B cell (primary cell): ENCODE measurements around the gene CXADR. TPM values are rescaled to one million over a fixed set of nuclear protein-coding genes. Genes with fewer than 3 reads are reported as not detected.

Source experiments
- ATAC-seq: fragments of 200-7000 bp; cut with Tn5 transposase; one replicate; pipeline ENCODE4 v1.10.0; 2021; ENCODE audit warnings: low read depth, mild to moderate bottlenecking, moderate number of reproducible peaks, moderate library complexity
- CTCF ChIA-PET: fragments of 350-600 bp; sonication (Branson Sonifier 250); formaldehyde crosslinking; loops from one replicate; lab custom pipeline; 2021; ENCODE audit warnings: antibody characterized with exemption, inconsistent platforms; lab: Charles Lee
- POLR2A ChIA-PET: fragments of 350-600 bp; sonication (Branson Sonifier 250); formaldehyde crosslinking; loops from one replicate; lab custom pipeline; 2021; ENCODE audit warnings: antibody characterized with exemption; lab: Charles Lee
- DNase-seq: peaks from one replicate; pipeline ENCODE4 v3.0.0; 2013
- H2AFZ ChIP-seq: 2 replicates; pipeline ENCODE4 v1.6.1; 2012; ENCODE audit warnings: mild to moderate bottlenecking, low read depth, low read length; ENCODE audit not compliant: insufficient read depth, poor library complexity, severe bottlenecking
- H3K27ac ChIP-seq, 2 donors: 1 replicate in 1 of 2; 2 replicates in 1 of 2; pipeline ENCODE4 v1.5.1; 2012 to 2013; ENCODE audit warnings: low read length in 2 of 2, mild to moderate bottlenecking in 2 of 2, moderate library complexity in 1 of 2
- H3K27me3 ChIP-seq, 4 experiments: fragments of 200-600 bp in 1 of 4; sonication (generic) in 1 of 4; replicated peaks in 1 of 4; 1 replicate in 2 of 4; 2 replicates in 2 of 4; pipeline versions ENCODE4 v1.6.1 to v1.7.0; 2013 to 2016; ENCODE audit warnings: low read length in 3 of 4, mild to moderate bottlenecking in 2 of 4, mixed read lengths in 1 of 4, moderate library complexity in 1 of 4; ENCODE audit not compliant: insufficient read depth in 4 of 4, control insufficient read depth in 3 of 4; ENCODE audit errors: control extremely low read depth in 1 of 4
- H3K36me3 ChIP-seq, 2 experiments: replicated peaks in 1 of 2; 1 replicate in 1 of 2; 2 replicates in 1 of 2; pipeline versions ENCODE4 v1.6.1 to v1.7.1; 2013; ENCODE audit warnings: low read length in 1 of 2; ENCODE audit not compliant: insufficient read depth in 2 of 2, control insufficient read depth in 1 of 2; ENCODE audit errors: control extremely low read depth in 1 of 2, extremely low read depth in 1 of 2
- H3K4me1 ChIP-seq, 2 donors: fragments of 200-600 bp in 1 of 2; sonication (generic) in 1 of 2; 1 replicate in 1 of 2; 2 replicates in 1 of 2; pipeline versions ENCODE4 v1.5.1 to v1.6.1; 2013 to 2017; ENCODE audit warnings: low read length in 2 of 2; ENCODE audit not compliant: control insufficient read depth in 2 of 2, insufficient read depth in 2 of 2
- H3K4me2 ChIP-seq: replicated peaks from 2 replicates; pipeline ENCODE3; 2012; ENCODE audit warnings: mild to moderate bottlenecking, low read depth, low read length; ENCODE audit not compliant: poor library complexity, severe bottlenecking
- H3K4me3 ChIP-seq, 5 experiments: fragments of 200-600 bp in 1 of 5; sonication (generic) in 1 of 5; 1 replicate in 3 of 5; 2 replicates in 2 of 5; pipeline versions ENCODE4 v1.5.1 to v1.7.0; 2011 to 2016; ENCODE audit warnings: low read length in 4 of 5, mild to moderate bottlenecking in 4 of 5, low read depth in 2 of 5, control low read depth in 1 of 5, moderate library complexity in 1 of 5; ENCODE audit not compliant: insufficient read depth in 1 of 5; ENCODE audit errors: control extremely low read depth in 1 of 5, extremely low read depth in 1 of 5
- H3K79me2 ChIP-seq: fragments of 200-600 bp; sonication (generic); one replicate; pipeline ENCODE4 v1.6.0; 2016; ENCODE audit warnings: low read length; ENCODE audit not compliant: control insufficient read depth, insufficient read depth
- H3K9ac ChIP-seq: fragments of 200-600 bp; sonication (generic); 2 replicates; pipeline ENCODE4 v1.6.1; 2017; ENCODE audit warnings: mild to moderate bottlenecking, low read length, moderate library complexity
- H3K9me3 ChIP-seq, 3 donors: one replicate each; pipeline versions ENCODE4 v1.6.1 to v1.7.1; 2013; ENCODE audit warnings: low read length in 2 of 3; ENCODE audit not compliant: control insufficient read depth in 2 of 3, insufficient read depth in 1 of 3; ENCODE audit errors: control extremely low read depth in 1 of 3
- H4K20me1 ChIP-seq: 2 replicates; pipeline ENCODE4 v1.6.0; 2012; ENCODE audit warnings: mild to moderate bottlenecking, low read length; ENCODE audit not compliant: insufficient read depth, control insufficient read depth, poor library complexity, severe bottlenecking
- H3K27ac Mint-ChIP-seq: one replicate; pipeline ENCODE4 v1.8.0; 2021; ENCODE audit warnings: mixed read lengths
- H3K27me3 Mint-ChIP-seq: one replicate; pipeline ENCODE4 v1.8.0; 2021; ENCODE audit warnings: mixed read lengths
- H3K4me1 Mint-ChIP-seq: one replicate; pipeline ENCODE4 v1.8.0; 2021; ENCODE audit warnings: mixed read lengths
- H3K4me3 Mint-ChIP-seq: one replicate; pipeline ENCODE4 v1.8.0; 2021; ENCODE audit warnings: mixed read lengths
- H3K9me3 Mint-ChIP-seq: one replicate; pipeline ENCODE4 v1.8.0; 2022; ENCODE audit warnings: mixed read lengths; ENCODE audit not compliant: insufficient read depth
- EZH2 ChIP-seq: IDR thresholded peaks from 2 replicates; pipeline ENCODE4 v1.6.1; 2012; ENCODE audit warnings: borderline replicate concordance, low read depth, mild to moderate bottlenecking, moderate library complexity, low read length; ENCODE audit not compliant: insufficient read depth, poor library complexity, severe bottlenecking
- WGBS: methylation state at CpG from one replicate; pipeline ENCODE4 v1.1.5; 2013; ENCODE audit warnings: missing lambda C conversion rate; ENCODE audit not compliant: insufficient coverage; 5-methylcytosine and 5-hydroxymethylcytosine counted together
- intact Hi-C: fragments of 100-400 bp; cut with micrococcal nuclease; formaldehyde crosslinking; loops from one replicate; pipeline ENCODE4 v1.10.0; 2022
- polyA plus RNA-seq: library from polyadenylated mRNA; depleted of rRNA; stranded (reverse); fragments of >200 nt; gene quantifications from 2 replicates; pipeline ENCODE4 v1.2.3, GENCODE V29; 2012
- total RNA-seq, 2 donors: library from RNA; stranded (reverse); fragments of 120-200 nt in 1 of 2; gene quantifications; 1 replicate in 1 of 2; 2 replicates in 1 of 2; pipeline versions ENCODE4 v1.2.3 to v1.2.4, GENCODE V29; 2013 to 2022
- TF ChIP-seq, protein P1 (sequence below): fragments of 200-600 bp; IDR thresholded peaks from one replicate; pipeline ENCODE4 v1.8.0; 2022; ENCODE audit warnings: antibody characterized with exemption, mild to moderate bottlenecking

The CXADR gene
- total and polyA plus RNA-seq, 2 donors (not counting 1 experiment from before 2014, with no cell fraction given): not detected

DNA sequence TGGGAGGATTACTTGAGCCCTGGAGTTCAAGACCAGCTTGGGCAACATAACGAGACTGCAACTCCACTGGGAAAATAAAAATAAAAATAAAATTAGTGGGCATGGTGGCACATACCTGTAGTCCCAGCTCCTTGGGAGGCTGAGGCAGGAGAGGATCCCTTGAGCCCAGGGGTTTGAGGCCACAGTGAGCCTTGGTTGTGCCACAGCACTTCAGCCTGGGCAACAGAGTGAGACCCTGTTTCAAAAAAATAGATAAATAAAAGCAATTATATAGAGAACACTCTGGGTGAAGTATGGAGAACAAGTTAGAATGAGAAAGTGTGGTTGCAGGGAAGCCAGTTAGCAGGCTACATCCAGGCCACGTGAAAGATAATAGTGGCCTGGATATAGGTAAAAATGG is 25.7 kb downstream of the CXADR start:
- ATAC-seq (no peak), DNase-seq (no peak)
- Histone ChIP-seq H3K4me2 (no peak overlapping the region), H3K4me1 (no peaks in the 10 kb centered on the region), H3K9ac (no peak overlapping the region), H3K4me3 (no peak overlapping the region), H3K79me2 (no peaks in the 10 kb centered on the region), H4K20me1 (no peaks in the 10 kb centered on the region), H3K36me3 (no peaks in the 10 kb centered on the region), H3K27me3 (no peaks in the 10 kb centered on the region), H2AFZ (no peak overlapping the region), H3K27ac (no peak overlapping the region), H3K9me3 (peaks cover 0 to 3% (median 0%) of the 10 kb centered on the region in 3 donors)
- H3K27me3 Mint-ChIP-seq: peaks cover 26% of the 10 kb centered on the region
- TF ChIP-seq, protein P1, sequence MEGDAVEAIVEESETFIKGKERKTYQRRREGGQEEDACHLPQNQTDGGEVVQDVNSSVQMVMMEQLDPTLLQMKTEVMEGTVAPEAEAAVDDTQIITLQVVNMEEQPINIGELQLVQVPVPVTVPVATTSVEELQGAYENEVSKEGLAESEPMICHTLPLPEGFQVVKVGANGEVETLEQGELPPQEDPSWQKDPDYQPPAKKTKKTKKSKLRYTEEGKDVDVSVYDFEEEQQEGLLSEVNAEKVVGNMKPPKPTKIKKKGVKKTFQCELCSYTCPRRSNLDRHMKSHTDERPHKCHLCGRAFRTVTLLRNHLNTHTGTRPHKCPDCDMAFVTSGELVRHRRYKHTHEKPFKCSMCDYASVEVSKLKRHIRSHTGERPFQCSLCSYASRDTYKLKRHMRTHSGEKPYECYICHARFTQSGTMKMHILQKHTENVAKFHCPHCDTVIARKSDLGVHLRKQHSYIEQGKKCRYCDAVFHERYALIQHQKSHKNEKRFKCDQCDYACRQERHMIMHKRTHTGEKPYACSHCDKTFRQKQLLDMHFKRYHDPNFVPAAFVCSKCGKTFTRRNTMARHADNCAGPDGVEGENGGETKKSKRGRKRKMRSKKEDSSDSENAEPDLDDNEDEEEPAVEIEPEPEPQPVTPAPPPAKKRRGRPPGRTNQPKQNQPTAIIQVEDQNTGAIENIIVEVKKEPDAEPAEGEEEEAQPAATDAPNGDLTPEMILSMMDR: no peak
- TF ChIP-seq EZH2: no peak
- intact Hi-C loops: no loop called here
- no peaks in the 10 kb centered on the region for H3K9me3 Mint-ChIP-seq
- ChIA-PET CTCF (no interaction called here), POLR2A (no interaction called here)
- 82% methylated on average over 2 of the region's 2 CpGs for WGBS
- H3K4me3 Mint-ChIP-seq: no peak overlapping the region
- peaks cover 2% of the 10 kb centered on the region for H3K4me1 Mint-ChIP-seq
- H3K27ac Mint-ChIP-seq: no peak overlapping the region

DNA sequence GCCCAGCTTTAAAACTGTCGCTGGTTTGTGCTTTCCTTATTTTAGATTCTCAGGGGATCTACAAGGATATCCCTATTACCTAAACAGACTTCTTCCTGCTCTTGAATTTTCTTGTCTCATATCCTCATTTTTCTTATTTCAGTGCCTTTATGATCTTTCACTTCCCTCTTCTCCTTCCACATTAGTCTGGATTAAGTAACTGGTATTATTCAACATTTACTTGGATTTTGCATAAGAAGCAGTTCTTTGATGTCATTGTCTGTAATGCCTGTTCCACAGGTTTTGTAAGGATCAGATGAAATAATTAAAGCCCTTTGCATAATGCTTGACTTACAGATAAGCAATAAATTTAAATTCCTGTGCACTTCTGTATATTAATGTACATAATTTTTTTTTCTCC is 26.5 kb downstream of the CXADR start:
- no peak for TF ChIP-seq EZH2
- TF ChIP-seq, protein P1: no peak
- Mint-ChIP-seq H3K27me3 (peaks cover 26% of the 10 kb centered on the region), H3K4me1 (peaks cover 2% of the 10 kb centered on the region), H3K4me3 (no peak overlapping the region), H3K27ac (no peak overlapping the region), H3K9me3 (no peaks in the 10 kb centered on the region)
- ATAC-seq: no peak
- no peak overlapping the region for H3K4me3 ChIP-seq
- no peak overlapping the region for H2AFZ ChIP-seq
- DNase-seq: no peak
- H3K9ac ChIP-seq: no peak overlapping the region
- intact Hi-C loops: no loop called here
- H4K20me1 ChIP-seq: no peaks in the 10 kb centered on the region
- H3K9me3 ChIP-seq: peaks cover 0 to 3% (median 0%) of the 10 kb centered on the region in 3 donors
- H3K79me2 ChIP-seq: no peaks in the 10 kb centered on the region
- H3K36me3 ChIP-seq: no peaks in the 10 kb centered on the region
- CTCF ChIA-PET: no interaction called here
- H3K27ac ChIP-seq: no peak overlapping the region
- POLR2A ChIA-PET: no interaction called here
- no CpG with 5 or more reads among the region's 1 CpG for WGBS
- H3K4me2 ChIP-seq: no peak overlapping the region
- no peaks in the 10 kb centered on the region for H3K4me1 ChIP-seq
- no peaks in the 10 kb centered on the region for H3K27me3 ChIP-seq
